Muscle of leg (tissue), 11 donors: ENCODE data around the gene MRPS34. TPM values are rescaled to one million over a fixed set of nuclear protein-coding genes. Genes with fewer than 3 reads are reported as not detected.

ENCODE experiments used
- DNase-seq: peaks from one replicate; pipeline ENCODE4 v3.0.0; 2013
- H3K27ac ChIP-seq: one replicate; pipeline ENCODE4 v1.5.1; 2013; ENCODE audit warnings: mild to moderate bottlenecking, low read length, control low read depth
- H3K27me3 ChIP-seq: one replicate; pipeline ENCODE4 v1.6.1; 2013; ENCODE audit warnings: low read length; ENCODE audit not compliant: control insufficient read depth, insufficient read depth
- H3K36me3 ChIP-seq: one replicate; pipeline ENCODE4 v1.6.1; 2013; ENCODE audit warnings: low read length; ENCODE audit not compliant: control insufficient read depth, insufficient read depth
- H3K4me1 ChIP-seq: one replicate; pipeline ENCODE4 v1.6.1; 2013; ENCODE audit warnings: low read length; ENCODE audit not compliant: control insufficient read depth, insufficient read depth
- H3K4me3 ChIP-seq: one replicate; pipeline ENCODE4 v1.5.1; 2013; ENCODE audit warnings: low read length, control low read depth
- H3K9me3 ChIP-seq: replicated peaks from 2 replicates; pipeline ENCODE4 v1.6.1; 2013; ENCODE audit warnings: low read depth, low read length; ENCODE audit not compliant: control insufficient read depth
- WGBS: methylation state at CpG from one replicate; pipeline ENCODE4 v1.1.5; 2013; ENCODE audit warnings: missing lambda C conversion rate; ENCODE audit not compliant: insufficient coverage; 5-methylcytosine and 5-hydroxymethylcytosine counted together
- polyA plus RNA-seq, 8 donors: library from polyadenylated mRNA; unstranded; fragments of 120-200 nt; gene quantifications; one replicate each; pipeline versions ENCODE4 v1.2.1 to v1.2.3, GENCODE V29; 2013; ENCODE audit warnings: inconsistent platforms in 1 of 8, low replicate concordance in 1 of 8; ENCODE audit not compliant: insufficient read length in 8 of 8, insufficient read depth in 1 of 8
- total RNA-seq: library from RNA; stranded (reverse); fragments of 120-200 nt; gene quantifications from one replicate; pipeline ENCODE4 v1.2.4, GENCODE V29; 2013

The MRPS34 gene
- total and polyA plus RNA-seq, 9 donors = 44.7 to 57.8 (median 49.6) TPM

- no peak overlapping the region for H3K27ac ChIP-seq
- no peaks in the 10 kb centered on the region for H3K9me3 ChIP-seq
- no peaks in the 10 kb centered on the region for H3K27me3 ChIP-seq
- H3K36me3 ChIP-seq = peaks cover 67% of the 10 kb centered on the region
- no peak overlapping the region for H3K4me3 ChIP-seq
- H3K4me1 ChIP-seq = no peaks in the 10 kb centered on the region
- 89% methylated on average over 4 of the region's 7 CpGs for WGBS
- no peak for DNase-seq
Observed at GRCh38 chr16:1731073-1731472, 41.9 kb downstream of the MRPS34 start.

GRCh38 chr16:1729445-1729844 is 43.5 kb downstream of the MRPS34 start:
- H3K9me3 ChIP-seq = no peaks in the 10 kb centered on the region
- H3K4me3 ChIP-seq = no peak overlapping the region
- no peaks in the 10 kb centered on the region for H3K27me3 ChIP-seq
- H3K36me3 ChIP-seq = peaks cover 66% of the 10 kb centered on the region
- no peak for DNase-seq
- no peaks in the 10 kb centered on the region for H3K4me1 ChIP-seq
- H3K27ac ChIP-seq = no peak overlapping the region
- whole genome bisulfite sequencing = 93% methylated on average over 33 of the region's 35 CpGs

GRCh38 chr16:1729026-1729425 is 43.9 kb downstream of the MRPS34 start:
- DNase-seq = no peak
- H3K36me3 ChIP-seq = peaks cover 66% of the 10 kb centered on the region
- 93% methylated on average over 18 of the region's 18 CpGs for WGBS

DNA sequence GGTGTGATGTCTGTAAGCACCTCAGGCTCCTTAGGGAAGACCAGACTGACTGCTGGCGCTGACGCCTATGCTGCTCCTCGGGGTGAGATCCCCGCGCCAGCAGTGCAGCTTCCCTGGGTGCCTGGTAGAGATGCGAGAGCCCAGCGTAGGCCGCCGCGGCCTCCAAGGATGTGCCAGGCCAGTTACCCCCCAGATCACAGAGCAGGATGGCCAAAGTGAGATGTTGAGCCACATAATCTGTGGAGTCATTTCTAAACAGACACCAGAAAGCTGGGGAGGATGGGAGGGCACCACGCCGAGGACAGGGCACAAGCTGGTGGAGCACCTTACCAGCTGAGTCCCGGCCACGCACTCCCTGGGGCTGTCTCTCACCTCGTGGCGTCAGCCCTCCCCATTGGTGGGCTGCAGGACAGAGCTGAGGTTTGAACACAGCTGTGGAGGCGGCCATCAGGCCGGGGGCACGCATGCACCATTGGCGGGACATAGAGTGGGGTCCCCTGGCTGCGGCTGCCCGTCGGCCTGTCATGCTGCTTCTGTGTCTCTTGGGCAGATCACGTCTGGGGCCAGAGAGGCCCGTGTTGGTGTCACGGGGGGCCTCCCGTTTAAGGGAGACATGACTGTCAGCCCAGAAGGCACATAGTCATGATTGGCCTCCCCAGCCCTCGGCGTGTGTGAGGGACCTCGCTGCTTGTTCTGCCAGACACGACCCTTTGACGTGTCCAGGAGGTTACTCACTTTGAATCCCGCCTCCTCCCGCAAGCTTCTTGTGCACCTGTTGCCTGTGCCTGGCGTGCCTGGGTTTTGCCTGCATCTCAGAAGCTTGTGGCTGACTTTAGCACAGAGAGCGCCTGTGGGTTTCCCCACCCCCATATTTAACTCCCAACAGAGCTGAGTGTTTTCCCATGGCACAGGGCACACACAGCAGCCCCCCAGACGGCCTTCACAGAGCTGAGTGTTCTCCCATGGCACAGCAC is 45.0 kb downstream of the MRPS34 start:
- no peaks in the 10 kb centered on the region for H3K9me3 ChIP-seq
- H3K36me3 ChIP-seq = peaks cover 55% of the 10 kb centered on the region
- WGBS = 86% methylated on average over 31 of the region's 37 CpGs
- no peak overlapping the region for H3K27ac ChIP-seq
- no peak overlapping the region for H3K4me3 ChIP-seq
- no peaks in the 10 kb centered on the region for H3K4me1 ChIP-seq
- no peak for DNase-seq
- no peaks in the 10 kb centered on the region for H3K27me3 ChIP-seq

More at GRCh38 chr16:1729026-1729425, 43.9 kb downstream of the MRPS34 start:
- Histone ChIP-seq H3K9me3 (no peaks in the 10 kb centered on the region), H3K27me3 (no peaks in the 10 kb centered on the region), H3K4me1 (no peaks in the 10 kb centered on the region), H3K4me3 (no peak overlapping the region), H3K27ac (no peak overlapping the region)

GRCh38 chr16:1726661-1727502 is 46.1 kb downstream of the MRPS34 start:
- Histone ChIP-seq H3K27ac (no peak overlapping the region), H3K27me3 (no peaks in the 10 kb centered on the region), H3K4me3 (no peak overlapping the region), H3K36me3 (peaks cover 45% of the 10 kb centered on the region), H3K4me1 (peaks cover 2% of the 10 kb centered on the region), H3K9me3 (no peaks in the 10 kb centered on the region)
- 94% methylated on average over 32 of the region's 32 CpGs for WGBS
- DNase-seq = no peak

GRCh38 chr16:1724491-1724890 is 48.4 kb downstream of the MRPS34 start:
- H3K36me3 ChIP-seq = peaks cover 33% of the 10 kb centered on the region
- no peak for DNase-seq
- H3K4me3 ChIP-seq = no peak overlapping the region
- no peaks in the 10 kb centered on the region for H3K27me3 ChIP-seq
- no peaks in the 10 kb centered on the region for H3K9me3 ChIP-seq
- no peak overlapping the region for H3K27ac ChIP-seq
- 84% methylated on average over 11 of the region's 12 CpGs for WGBS
- H3K4me1 ChIP-seq = peaks cover 2% of the 10 kb centered on the region

GRCh38 chr16:1723450-1724147 is 49.3 kb downstream of the MRPS34 start:
- Histone ChIP-seq H3K9me3 (no peaks in the 10 kb centered on the region), H3K4me1 (peaks cover 2% of the 10 kb centered on the region), H3K27ac (no peak overlapping the region), H3K4me3 (no peak overlapping the region), H3K27me3 (no peaks in the 10 kb centered on the region), H3K36me3 (peaks cover 28% of the 10 kb centered on the region)
- WGBS = 66% methylated on average over 2 of the region's 6 CpGs
- no peak for DNase-seq

Other genes starting within 250 kb of the MRPS34 start
- 19.4 TPM for gene TMEM204, start 239.5 kb downstream of the MRPS34 start, total RNA-seq
- gene TMEM204, start 239.5 kb downstream of the MRPS34 start, polyA plus RNA-seq = 10 to 100 TPM; 14.6 to 22.2 (median 17.6) TPM
- gene IFT140, start 161.1 kb downstream of the MRPS34 start, total RNA-seq = 10.6 TPM
- 10 to 100 TPM in 6 of 8 donors, 1 to 10 TPM in 2; 8.7 to 14.5 (median 12.3) TPM for gene IFT140, start 161.1 kb downstream of the MRPS34 start, polyA plus RNA-seq
- 7.2 TPM for gene CRAMP1, start 160.8 kb downstream of the MRPS34 start, total RNA-seq
- gene CRAMP1, start 160.8 kb downstream of the MRPS34 start, polyA plus RNA-seq = 10 to 100 TPM; 12.3 to 19.1 (median 14.1) TPM
- 28.2 TPM for gene JPT2, start 94.9 kb downstream of the MRPS34 start, total RNA-seq
- gene JPT2, start 94.9 kb downstream of the MRPS34 start, polyA plus RNA-seq = 10 to 100 TPM; 33.5 to 52.6 (median 39.7) TPM
- gene MAPK8IP3, start 66.9 kb downstream of the MRPS34 start, total RNA-seq = 36.5 TPM
- 10 to 100 TPM; 35.6 to 64.3 (median 50.7) TPM for gene MAPK8IP3, start 66.9 kb downstream of the MRPS34 start, polyA plus RNA-seq
- gene NME3, start 1.6 kb downstream of the MRPS34 start, total RNA-seq = 35.2 TPM
- 10 to 100 TPM; 22.2 to 31.9 (median 26.9) TPM for gene NME3, start 1.6 kb downstream of the MRPS34 start, polyA plus RNA-seq
- 7.2 TPM for gene EME2, start 324 bp downstream of the MRPS34 start, total RNA-seq
- gene EME2, start 324 bp downstream of the MRPS34 start, polyA plus RNA-seq = 1 to 10 TPM; 4.0 to 9.7 (median 6.7) TPM
- gene SPSB3, start 9.4 kb upstream of the MRPS34 start, total RNA-seq = 34.2 TPM
- 10 to 100 TPM; 21.0 to 35.1 (median 24.5) TPM for gene SPSB3, start 9.4 kb upstream of the MRPS34 start, polyA plus RNA-seq
- gene NUBP2, start 9.8 kb upstream of the MRPS34 start, total RNA-seq = 58.0 TPM
- 10 to 100 TPM; 40.6 to 59.7 (median 47.7) TPM for gene NUBP2, start 9.8 kb upstream of the MRPS34 start, polyA plus RNA-seq
- gene IGFALS, start 20.6 kb upstream of the MRPS34 start, total RNA-seq = 0.22 TPM
- 1 to 10 TPM in 1 of 8 donors, under 1 TPM in 7; 0.11 to 1.1 (median 0.28) TPM for gene IGFALS, start 20.6 kb upstream of the MRPS34 start, polyA plus RNA-seq
- 36.1 TPM for gene HAGH, start 53.7 kb upstream of the MRPS34 start, total RNA-seq
- 10 to 100 TPM; 34.6 to 48.6 (median 39.5) TPM for gene HAGH, start 53.7 kb upstream of the MRPS34 start, polyA plus RNA-seq
- 27.7 TPM for gene FAHD1, start 54.1 kb upstream of the MRPS34 start, total RNA-seq
- gene FAHD1, start 54.1 kb upstream of the MRPS34 start, polyA plus RNA-seq = 10 to 100 TPM; 19.7 to 25.6 (median 21.9) TPM
- gene MEIOB, start 99.0 kb upstream of the MRPS34 start, total RNA-seq = not detected
- gene MEIOB, start 99.0 kb upstream of the MRPS34 start, polyA plus RNA-seq = under 1 TPM in 7 of 8 donors, not detected in 1; 0.22 to 0.87 (median 0.55) TPM
- gene HS3ST6, start 145.3 kb upstream of the MRPS34 start, total RNA-seq = not detected
- gene HS3ST6, start 145.3 kb upstream of the MRPS34 start, polyA plus RNA-seq = 1 to 10 TPM in 1 of 8 donors, not detected in 7; 1.7 TPM
- 16.3 TPM for gene MSRB1, start 170.1 kb upstream of the MRPS34 start, total RNA-seq
- gene MSRB1, start 170.1 kb upstream of the MRPS34 start, polyA plus RNA-seq = 10 to 100 TPM; 24.2 to 40.7 (median 29.1) TPM
- 43.0 TPM for gene RPL3L, start 181.6 kb upstream of the MRPS34 start, total RNA-seq
- 10 to 100 TPM; 11.9 to 63.0 (median 33.4) TPM for gene RPL3L, start 181.6 kb upstream of the MRPS34 start, polyA plus RNA-seq
- gene NDUFB10, start 186.4 kb upstream of the MRPS34 start, total RNA-seq = 142 TPM
- gene NDUFB10, start 186.4 kb upstream of the MRPS34 start, polyA plus RNA-seq = 100 to 1,000 TPM in 7 of 8 donors, 10 to 100 TPM in 1; 95.4 to 162 (median 128) TPM
- gene RPS2, start 191.7 kb upstream of the MRPS34 start, total RNA-seq = 2,334 TPM
- 1,000 to 10,000 TPM; 3,011 to 3,712 (median 3,485) TPM for gene RPS2, start 191.7 kb upstream of the MRPS34 start, polyA plus RNA-seq
- gene RNF151, start 193.7 kb upstream of the MRPS34 start, total RNA-seq = not detected
- gene RNF151, start 193.7 kb upstream of the MRPS34 start, polyA plus RNA-seq = not detected
- 23.9 TPM for gene TBL3, start 198.9 kb upstream of the MRPS34 start, total RNA-seq
- gene TBL3, start 198.9 kb upstream of the MRPS34 start, polyA plus RNA-seq = 10 to 100 TPM; 27.9 to 32.9 (median 30.6) TPM
- gene NOXO1, start 208.3 kb upstream of the MRPS34 start, total RNA-seq = 0.89 TPM
- gene NOXO1, start 208.3 kb upstream of the MRPS34 start, polyA plus RNA-seq = 1 to 10 TPM in 4 of 8 donors, under 1 TPM in 4; 0.29 to 1.7 (median 0.98) TPM
- gene GFER, start 211.1 kb upstream of the MRPS34 start, total RNA-seq = 18.3 TPM
- gene GFER, start 211.1 kb upstream of the MRPS34 start, polyA plus RNA-seq = 10 to 100 TPM; 14.7 to 23.8 (median 17.8) TPM
- 0.93 TPM for gene SYNGR3, start 216.8 kb upstream of the MRPS34 start, total RNA-seq
- gene SYNGR3, start 216.8 kb upstream of the MRPS34 start, polyA plus RNA-seq = 1 to 10 TPM in 6 of 8 donors, under 1 TPM in 2; 0.70 to 1.5 (median 1.2) TPM
- gene ZNF598, start 236.7 kb upstream of the MRPS34 start, total RNA-seq = 6.6 TPM
- 10 to 100 TPM; 21.2 to 28.6 (median 23.6) TPM for gene ZNF598, start 236.7 kb upstream of the MRPS34 start, polyA plus RNA-seq
- 0.80 TPM for gene NPW, start 246.7 kb upstream of the MRPS34 start, total RNA-seq
- 1 to 10 TPM in 7 of 8 donors, under 1 TPM in 1; 0.57 to 5.4 (median 2.6) TPM for gene NPW, start 246.7 kb upstream of the MRPS34 start, polyA plus RNA-seq